ENCODE data around the gene SPAST.
A peak's percentile ranks its signal among the peaks of the same experiment; 100 is the strongest.

GRCh38 chr2:32063310-32064020, at the start of gene SPAST:
- TF ChIP-seq POLR2A (IDR thresholded peaks at IDR 0.05; ENCODE audit: borderline replicate concordance, extremely low read depth, insufficient read depth, insufficient read length) (no peak), CTCF (IDR thresholded peaks at IDR 0.05 in 2 of 3, conservative IDR thresholded peaks at IDR 0.05 in 1 of 3; ENCODE audit: borderline replicate concordance in 1 of 3, insufficient read depth in 1 of 3, low read depth in 2 of 3, low read length in 2 of 3) (peak in 1 of 3 experiments; percentile 45; a peak in 2 of 6 replicates)

Data from HCT116 (cell line).